ENCODE results near the gene CD8A.

The CD8A gene

DNA sequence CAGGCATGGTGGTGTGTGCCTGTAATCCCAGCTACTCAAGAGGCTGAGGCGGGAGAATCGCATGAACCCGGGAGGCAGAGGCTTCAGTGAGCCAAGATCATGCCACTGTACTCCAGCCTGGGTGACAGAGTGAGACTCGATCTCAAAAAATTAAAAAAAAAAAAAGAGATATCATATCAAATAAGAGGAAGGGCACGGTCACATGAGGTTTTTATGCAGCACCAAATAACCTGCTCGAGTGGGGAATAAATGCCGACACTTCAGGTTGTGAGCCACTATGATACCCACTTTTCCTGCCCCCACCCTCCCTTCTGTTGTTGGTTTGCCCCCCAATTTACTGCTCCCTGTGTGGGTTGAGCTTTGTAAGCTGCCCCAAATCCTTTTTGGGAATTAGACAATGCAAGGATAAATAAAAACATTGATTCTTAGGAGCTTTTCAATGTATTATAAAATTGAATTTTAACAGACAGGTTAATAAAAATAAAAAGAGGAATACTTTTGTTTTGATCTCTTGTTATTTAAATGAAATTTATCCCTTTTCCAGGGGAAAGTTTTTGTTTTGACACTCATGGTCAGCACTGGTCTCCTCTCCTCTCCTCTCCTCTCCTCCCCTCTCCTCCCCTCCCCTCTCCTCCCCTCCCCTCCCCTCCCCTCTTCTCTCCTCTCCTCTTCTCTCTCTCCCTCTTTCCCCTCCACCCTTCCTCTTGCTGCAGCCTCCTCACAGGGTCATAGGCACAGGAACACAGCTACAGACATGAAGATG is 41.8 kb upstream of the CD8A start:
- TF ChIP-seq, protein P1, sequence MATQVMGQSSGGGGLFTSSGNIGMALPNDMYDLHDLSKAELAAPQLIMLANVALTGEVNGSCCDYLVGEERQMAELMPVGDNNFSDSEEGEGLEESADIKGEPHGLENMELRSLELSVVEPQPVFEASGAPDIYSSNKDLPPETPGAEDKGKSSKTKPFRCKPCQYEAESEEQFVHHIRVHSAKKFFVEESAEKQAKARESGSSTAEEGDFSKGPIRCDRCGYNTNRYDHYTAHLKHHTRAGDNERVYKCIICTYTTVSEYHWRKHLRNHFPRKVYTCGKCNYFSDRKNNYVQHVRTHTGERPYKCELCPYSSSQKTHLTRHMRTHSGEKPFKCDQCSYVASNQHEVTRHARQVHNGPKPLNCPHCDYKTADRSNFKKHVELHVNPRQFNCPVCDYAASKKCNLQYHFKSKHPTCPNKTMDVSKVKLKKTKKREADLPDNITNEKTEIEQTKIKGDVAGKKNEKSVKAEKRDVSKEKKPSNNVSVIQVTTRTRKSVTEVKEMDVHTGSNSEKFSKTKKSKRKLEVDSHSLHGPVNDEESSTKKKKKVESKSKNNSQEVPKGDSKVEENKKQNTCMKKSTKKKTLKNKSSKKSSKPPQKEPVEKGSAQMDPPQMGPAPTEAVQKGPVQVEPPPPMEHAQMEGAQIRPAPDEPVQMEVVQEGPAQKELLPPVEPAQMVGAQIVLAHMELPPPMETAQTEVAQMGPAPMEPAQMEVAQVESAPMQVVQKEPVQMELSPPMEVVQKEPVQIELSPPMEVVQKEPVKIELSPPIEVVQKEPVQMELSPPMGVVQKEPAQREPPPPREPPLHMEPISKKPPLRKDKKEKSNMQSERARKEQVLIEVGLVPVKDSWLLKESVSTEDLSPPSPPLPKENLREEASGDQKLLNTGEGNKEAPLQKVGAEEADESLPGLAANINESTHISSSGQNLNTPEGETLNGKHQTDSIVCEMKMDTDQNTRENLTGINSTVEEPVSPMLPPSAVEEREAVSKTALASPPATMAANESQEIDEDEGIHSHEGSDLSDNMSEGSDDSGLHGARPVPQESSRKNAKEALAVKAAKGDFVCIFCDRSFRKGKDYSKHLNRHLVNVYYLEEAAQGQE (IDR thresholded peaks at IDR 0.05; ENCODE audit: insufficient replicate concordance, low read depth), result no peak
- TF ChIP-seq, protein P2, sequence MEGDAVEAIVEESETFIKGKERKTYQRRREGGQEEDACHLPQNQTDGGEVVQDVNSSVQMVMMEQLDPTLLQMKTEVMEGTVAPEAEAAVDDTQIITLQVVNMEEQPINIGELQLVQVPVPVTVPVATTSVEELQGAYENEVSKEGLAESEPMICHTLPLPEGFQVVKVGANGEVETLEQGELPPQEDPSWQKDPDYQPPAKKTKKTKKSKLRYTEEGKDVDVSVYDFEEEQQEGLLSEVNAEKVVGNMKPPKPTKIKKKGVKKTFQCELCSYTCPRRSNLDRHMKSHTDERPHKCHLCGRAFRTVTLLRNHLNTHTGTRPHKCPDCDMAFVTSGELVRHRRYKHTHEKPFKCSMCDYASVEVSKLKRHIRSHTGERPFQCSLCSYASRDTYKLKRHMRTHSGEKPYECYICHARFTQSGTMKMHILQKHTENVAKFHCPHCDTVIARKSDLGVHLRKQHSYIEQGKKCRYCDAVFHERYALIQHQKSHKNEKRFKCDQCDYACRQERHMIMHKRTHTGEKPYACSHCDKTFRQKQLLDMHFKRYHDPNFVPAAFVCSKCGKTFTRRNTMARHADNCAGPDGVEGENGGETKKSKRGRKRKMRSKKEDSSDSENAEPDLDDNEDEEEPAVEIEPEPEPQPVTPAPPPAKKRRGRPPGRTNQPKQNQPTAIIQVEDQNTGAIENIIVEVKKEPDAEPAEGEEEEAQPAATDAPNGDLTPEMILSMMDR (IDR thresholded peaks at IDR 0.05; ENCODE audit: insufficient read depth, low read length), result no peak
- no peak for TF ChIP-seq POLR2AphosphoS5 (IDR thresholded peaks at IDR 0.05; ENCODE audit: low read depth)
- no peak for TF ChIP-seq SPI1 (IDR thresholded peaks at IDR 0.05; ENCODE audit: borderline replicate concordance, low read depth)
- TF ChIP-seq GABPA (IDR thresholded peaks at IDR 0.05; ENCODE audit: low read depth), result no peak
- Histone ChIP-seq H3K27me3 (ENCODE audit: insufficient read depth, poor library complexity, severe bottlenecking) (no peaks in the 10 kb centered on the region), H3K27ac (replicated peaks) (no peak overlapping the region), H3K4me3 (replicated peaks; ENCODE audit: insufficient read depth, low read length) (no peak overlapping the region)
- no peak for DNase-seq (ENCODE audit: low read depth in 1 of 2, low spot score in 1 of 2)

DNA sequence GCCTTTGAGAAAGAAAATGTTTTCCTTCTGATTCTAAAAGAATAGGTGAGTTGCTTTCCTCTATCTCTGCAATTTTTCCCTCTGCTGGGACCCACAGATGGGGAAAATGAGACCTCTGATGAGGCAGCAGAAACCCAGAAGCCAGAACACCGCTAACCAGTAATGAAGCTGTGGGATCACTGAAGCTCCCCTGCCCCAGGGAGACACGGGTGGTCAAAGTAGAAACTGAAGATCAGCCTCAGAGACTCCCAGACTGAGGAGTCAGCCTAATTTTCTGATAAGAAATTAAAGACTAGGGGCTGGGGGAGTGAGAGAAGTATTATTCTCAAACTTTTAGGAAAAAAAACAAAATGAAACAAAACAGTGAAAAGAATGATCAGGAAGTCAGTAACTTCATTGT is 40.8 kb upstream of the CD8A start:
- TF ChIP-seq SPI1 (IDR thresholded peaks at IDR 0.05; ENCODE audit: borderline replicate concordance, low read depth), result no peak
- TF ChIP-seq GABPA (IDR thresholded peaks at IDR 0.05; ENCODE audit: low read depth), result no peak
- TF ChIP-seq POLR2AphosphoS5 (IDR thresholded peaks at IDR 0.05; ENCODE audit: low read depth), result no peak
- TF ChIP-seq, protein P2 (IDR thresholded peaks at IDR 0.05; ENCODE audit: insufficient read depth, low read length), result no peak
- TF ChIP-seq, protein P1 (IDR thresholded peaks at IDR 0.05; ENCODE audit: insufficient replicate concordance, low read depth), result no peak
- no peaks in the 10 kb centered on the region for H3K27me3 ChIP-seq (ENCODE audit: insufficient read depth, poor library complexity, severe bottlenecking)
- no peak overlapping the region for H3K4me3 ChIP-seq (replicated peaks; ENCODE audit: insufficient read depth, low read length)
- no peak for DNase-seq (ENCODE audit: low read depth in 1 of 2, low spot score in 1 of 2)
- no peak overlapping the region for H3K27ac ChIP-seq (replicated peaks)

DNA sequence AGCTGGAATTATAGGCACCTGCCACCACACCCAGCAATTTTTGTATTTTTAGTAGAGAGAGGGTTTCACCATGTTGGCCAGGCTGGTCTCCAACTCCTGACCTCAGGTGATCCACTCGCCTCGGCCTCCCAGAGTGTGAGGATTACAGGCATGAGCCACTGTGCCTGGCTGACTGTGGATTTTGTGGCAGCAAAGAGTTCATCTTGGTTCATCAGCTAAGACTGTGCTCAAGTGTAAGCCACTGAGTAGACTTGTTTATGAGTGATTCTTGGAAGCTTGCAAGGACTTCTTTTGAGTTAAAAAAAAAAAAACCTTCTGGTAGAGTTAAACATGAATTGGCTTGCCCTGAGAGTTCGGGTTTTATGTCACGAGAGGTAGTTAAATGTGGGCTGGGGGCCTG is 36.2 kb upstream of the CD8A start:
- H3K4me3 ChIP-seq (replicated peaks; ENCODE audit: insufficient read depth, low read length), result no peak overlapping the region
- H3K27me3 ChIP-seq (ENCODE audit: insufficient read depth, poor library complexity, severe bottlenecking), result no peaks in the 10 kb centered on the region
- TF ChIP-seq, protein P2 (IDR thresholded peaks at IDR 0.05; ENCODE audit: insufficient read depth, low read length), result no peak
- DNase-seq (ENCODE audit: low read depth in 1 of 2, low spot score in 1 of 2), result no peak
- H3K27ac ChIP-seq (replicated peaks), result no peak overlapping the region

Measured in HL-60 (cell line).